BJ (cell line): ENCODE data around the gene PPP1R13B. TPM values are rescaled to one million over a fixed set of nuclear protein-coding genes. Genes with fewer than 3 reads are reported as not detected.
A peak's percentile ranks its signal among the peaks of the same experiment; 100 is the strongest.

ENCODE experiments used
- CTCF ChIA-PET: fragments of 350-600 bp; formaldehyde crosslinking; extraction: SDS; loops from one replicate; lab custom pipeline; 2021; ENCODE audit warnings: antibody characterized with exemption, inconsistent platforms; lab: Yijun Ruan, JAX
- POLR2A ChIA-PET: fragments of 300-600 bp; sonication (Branson Sonifier 250); formaldehyde crosslinking; extraction: SDS; loops from one replicate; lab custom pipeline; 2021; ENCODE audit warnings: antibody characterized with exemption; lab: Charles Lee
- DNase-seq: peaks from one replicate; pipeline ENCODE4 v3.0.0-alpha.2; 2011; ENCODE audit warnings: low read depth
- H3K27me3 ChIP-seq: 2 replicates; pipeline ENCODE4 v1.6.0; 2011; ENCODE audit warnings: low read length; ENCODE audit not compliant: control insufficient read depth, insufficient read depth
- H3K36me3 ChIP-seq: 2 replicates; pipeline ENCODE4 v1.5.1; 2011; ENCODE audit warnings: low read length; ENCODE audit not compliant: control insufficient read depth, insufficient read depth
- H3K4me3 ChIP-seq: 2 replicates; pipeline ENCODE4 v1.5.1; 2011; ENCODE audit warnings: low read depth, mild to moderate bottlenecking, control low read depth, low read length
- polyA minus RNA-seq: library from RNA; depleted of rRNA, polyadenylated mRNA; stranded (reverse); fragments of >200 nt; gene quantifications from 2 replicates; pipeline ENCODE4 v1.2.3, GENCODE V29; 2011; rRNA and poly(A)+ RNA removed
- polyA plus RNA-seq: library from polyadenylated mRNA; depleted of rRNA; stranded (reverse); fragments of >200 nt; gene quantifications from 2 replicates; pipeline ENCODE4 v1.2.3, GENCODE V29; 2011; rRNA removed
- TF ChIP-seq, protein P1 (sequence below): IDR thresholded peaks from 2 replicates; pipeline ENCODE4 v1.5.1; 2011; ENCODE audit warnings: low read depth, mild to moderate bottlenecking, control low read depth, inconsistent platforms, low read length, moderate library complexity; ENCODE audit not compliant: insufficient read depth

PPP1R13B gene, protein sequence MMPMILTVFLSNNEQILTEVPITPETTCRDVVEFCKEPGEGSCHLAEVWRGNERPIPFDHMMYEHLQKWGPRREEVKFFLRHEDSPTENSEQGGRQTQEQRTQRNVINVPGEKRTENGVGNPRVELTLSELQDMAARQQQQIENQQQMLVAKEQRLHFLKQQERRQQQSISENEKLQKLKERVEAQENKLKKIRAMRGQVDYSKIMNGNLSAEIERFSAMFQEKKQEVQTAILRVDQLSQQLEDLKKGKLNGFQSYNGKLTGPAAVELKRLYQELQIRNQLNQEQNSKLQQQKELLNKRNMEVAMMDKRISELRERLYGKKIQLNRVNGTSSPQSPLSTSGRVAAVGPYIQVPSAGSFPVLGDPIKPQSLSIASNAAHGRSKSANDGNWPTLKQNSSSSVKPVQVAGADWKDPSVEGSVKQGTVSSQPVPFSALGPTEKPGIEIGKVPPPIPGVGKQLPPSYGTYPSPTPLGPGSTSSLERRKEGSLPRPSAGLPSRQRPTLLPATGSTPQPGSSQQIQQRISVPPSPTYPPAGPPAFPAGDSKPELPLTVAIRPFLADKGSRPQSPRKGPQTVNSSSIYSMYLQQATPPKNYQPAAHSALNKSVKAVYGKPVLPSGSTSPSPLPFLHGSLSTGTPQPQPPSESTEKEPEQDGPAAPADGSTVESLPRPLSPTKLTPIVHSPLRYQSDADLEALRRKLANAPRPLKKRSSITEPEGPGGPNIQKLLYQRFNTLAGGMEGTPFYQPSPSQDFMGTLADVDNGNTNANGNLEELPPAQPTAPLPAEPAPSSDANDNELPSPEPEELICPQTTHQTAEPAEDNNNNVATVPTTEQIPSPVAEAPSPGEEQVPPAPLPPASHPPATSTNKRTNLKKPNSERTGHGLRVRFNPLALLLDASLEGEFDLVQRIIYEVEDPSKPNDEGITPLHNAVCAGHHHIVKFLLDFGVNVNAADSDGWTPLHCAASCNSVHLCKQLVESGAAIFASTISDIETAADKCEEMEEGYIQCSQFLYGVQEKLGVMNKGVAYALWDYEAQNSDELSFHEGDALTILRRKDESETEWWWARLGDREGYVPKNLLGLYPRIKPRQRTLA
- 2.0 and 3.3 TPM in 2 replicates for polyA plus RNA-seq
- 3.8 and 4.2 TPM in 2 replicates for polyA minus RNA-seq

DNA sequence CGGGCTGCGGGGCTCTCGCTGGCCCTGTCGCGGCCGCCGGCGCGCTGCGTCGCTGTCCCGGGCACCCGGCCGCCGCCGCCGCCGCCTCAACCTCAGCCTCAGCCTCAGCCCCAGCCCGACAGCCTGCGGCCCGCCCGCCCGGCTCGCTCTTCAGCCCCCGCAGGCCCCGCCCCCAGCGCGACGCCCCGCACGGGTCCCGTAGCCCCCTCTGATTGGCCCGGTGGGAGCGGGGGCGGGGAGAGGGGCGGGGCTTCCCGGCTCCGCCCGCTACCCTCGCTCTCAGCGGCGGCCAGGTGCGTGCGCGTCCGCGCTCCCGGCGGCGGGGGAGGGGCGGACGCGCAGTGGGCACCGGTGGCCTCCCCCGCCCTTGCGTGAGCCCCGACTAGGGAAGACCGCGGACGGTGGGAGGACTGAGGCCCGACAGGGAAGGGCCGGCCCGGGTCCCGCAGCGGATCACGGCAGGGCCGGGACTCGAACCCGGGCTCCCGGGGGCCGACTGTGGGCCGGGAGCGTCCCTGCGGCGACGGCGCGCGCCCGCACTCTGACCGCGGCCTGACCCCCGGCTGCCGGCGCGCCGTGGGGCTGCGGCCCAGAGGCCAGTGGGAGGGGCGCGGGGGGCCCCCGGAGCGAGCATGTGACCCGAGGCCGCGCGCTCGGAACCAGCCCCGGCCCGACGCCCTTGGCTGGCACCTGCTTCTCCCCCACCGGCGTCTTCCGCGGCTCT is at the start of gene PPP1R13B:
PPP1R13B (minus strand) TSS at position 125 of the 724 bp plus-strand sequence. CDS start 268 bp downstream, outside the sequence.
- TF ChIP-seq, protein P1, sequence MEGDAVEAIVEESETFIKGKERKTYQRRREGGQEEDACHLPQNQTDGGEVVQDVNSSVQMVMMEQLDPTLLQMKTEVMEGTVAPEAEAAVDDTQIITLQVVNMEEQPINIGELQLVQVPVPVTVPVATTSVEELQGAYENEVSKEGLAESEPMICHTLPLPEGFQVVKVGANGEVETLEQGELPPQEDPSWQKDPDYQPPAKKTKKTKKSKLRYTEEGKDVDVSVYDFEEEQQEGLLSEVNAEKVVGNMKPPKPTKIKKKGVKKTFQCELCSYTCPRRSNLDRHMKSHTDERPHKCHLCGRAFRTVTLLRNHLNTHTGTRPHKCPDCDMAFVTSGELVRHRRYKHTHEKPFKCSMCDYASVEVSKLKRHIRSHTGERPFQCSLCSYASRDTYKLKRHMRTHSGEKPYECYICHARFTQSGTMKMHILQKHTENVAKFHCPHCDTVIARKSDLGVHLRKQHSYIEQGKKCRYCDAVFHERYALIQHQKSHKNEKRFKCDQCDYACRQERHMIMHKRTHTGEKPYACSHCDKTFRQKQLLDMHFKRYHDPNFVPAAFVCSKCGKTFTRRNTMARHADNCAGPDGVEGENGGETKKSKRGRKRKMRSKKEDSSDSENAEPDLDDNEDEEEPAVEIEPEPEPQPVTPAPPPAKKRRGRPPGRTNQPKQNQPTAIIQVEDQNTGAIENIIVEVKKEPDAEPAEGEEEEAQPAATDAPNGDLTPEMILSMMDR, result no peak
- H3K36me3 ChIP-seq, result no peaks in the 10 kb centered on the region
- ChIA-PET CTCF (no interaction called here), POLR2A (no interaction called here)
- DNase-seq, result peak; percentile 19
- peak within 1 kb of the TSS; percentile 89 for H3K4me3 ChIP-seq
- no peaks in the 10 kb centered on the region for H3K27me3 ChIP-seq

DNA sequence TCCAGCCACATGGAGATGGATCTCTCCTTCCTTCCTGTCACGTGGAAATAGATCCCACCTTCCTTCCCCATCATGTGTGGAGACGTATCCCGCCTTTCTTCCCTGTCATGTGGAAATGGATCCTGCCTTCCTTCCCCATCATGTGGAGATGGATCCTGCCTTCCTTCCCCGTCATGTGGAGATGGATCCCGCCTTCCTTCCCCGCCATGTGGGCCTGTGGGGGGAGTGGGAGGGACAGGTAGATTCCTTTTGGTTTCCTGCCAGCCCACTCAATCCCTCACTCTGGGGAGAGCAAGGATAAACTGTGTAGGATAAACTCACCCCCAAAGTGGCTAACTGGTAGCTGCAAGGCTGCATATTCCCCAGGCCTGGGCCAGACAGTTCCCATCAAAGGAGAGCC is 49.2 kb upstream of the PPP1R13B start:
- TF ChIP-seq, protein P1, result no peak
- CTCF ChIA-PET, result interaction anchor here (1.0 kb wide), 1 partner anchor 11 kb away, joined by 3 read pairs; no protein-coding TSS in a partner anchor
- Histone ChIP-seq H3K4me3 (no peak overlapping the region), H3K27me3 (no peaks in the 10 kb centered on the region), H3K36me3 (no peaks in the 10 kb centered on the region)
- DNase-seq, result no peak
- POLR2A ChIA-PET, result no interaction called here

DNA sequence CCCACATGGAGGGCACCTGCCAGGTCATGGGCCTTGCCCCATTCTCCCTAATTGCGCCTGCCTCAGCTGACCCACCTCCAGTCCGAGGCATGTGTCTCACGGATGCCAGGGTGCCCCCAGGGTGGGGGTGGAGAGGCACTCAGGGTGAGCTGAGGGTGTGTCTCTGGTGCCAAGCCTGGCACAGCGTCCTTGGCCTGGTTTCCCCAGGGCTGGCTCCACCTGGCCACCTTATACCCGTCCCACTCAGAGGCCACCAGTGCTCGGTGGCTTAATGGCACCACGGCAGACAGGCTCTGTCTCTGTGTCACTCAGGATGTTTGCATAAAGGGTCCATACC is 47.3 kb upstream of the PPP1R13B start:
- ChIA-PET POLR2A (no interaction called here), CTCF (interaction anchor here (1.2 kb wide), 1 partner anchor 86 kb away, joined by 4 read pairs; no protein-coding TSS in a partner anchor)
- Histone ChIP-seq H3K27me3 (no peaks in the 10 kb centered on the region), H3K4me3 (no peak overlapping the region), H3K36me3 (no peaks in the 10 kb centered on the region)
- DNase-seq, result no peak
- TF ChIP-seq, protein P1, result no peak

DNA sequence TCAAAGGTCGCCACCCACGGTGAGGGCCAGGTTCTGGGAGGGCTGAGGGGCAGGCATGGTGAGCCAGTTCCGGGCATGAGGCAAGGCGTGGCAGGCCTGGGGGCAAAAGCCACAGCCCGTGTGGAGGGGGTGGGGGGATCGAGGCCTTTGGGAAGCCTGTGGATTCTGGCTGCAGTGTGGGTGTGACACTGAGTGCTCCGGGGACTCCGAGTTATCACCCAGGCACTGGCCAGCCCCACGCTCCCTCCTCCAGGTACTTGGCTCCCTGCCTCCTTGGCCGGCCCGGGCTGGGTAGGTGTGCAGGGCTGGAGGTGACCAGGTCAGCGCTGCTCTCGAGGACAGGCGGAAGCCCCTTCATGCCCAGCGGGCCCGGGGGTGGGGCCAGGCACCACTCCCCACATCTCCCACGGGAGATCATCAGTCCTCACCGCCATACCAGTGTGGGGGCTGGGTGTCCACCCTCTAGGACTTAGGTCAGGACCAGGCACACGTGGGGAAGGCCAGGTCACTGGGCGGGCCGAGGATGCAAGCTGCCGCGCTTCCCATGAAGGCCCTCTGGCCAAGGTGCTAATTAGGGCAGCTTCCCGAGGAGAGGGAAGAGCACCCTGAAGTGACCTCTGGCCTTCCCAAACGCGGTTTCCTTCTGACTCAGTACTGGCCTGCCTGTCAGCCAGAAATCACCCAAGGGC is 46.8 kb upstream of the PPP1R13B start:
- POLR2A ChIA-PET, result no interaction called here
- DNase-seq, result no peak
- Histone ChIP-seq H3K36me3 (no peaks in the 10 kb centered on the region), H3K27me3 (no peaks in the 10 kb centered on the region), H3K4me3 (no peak overlapping the region)
- TF ChIP-seq, protein P1, result no peak
- CTCF ChIA-PET, result interaction anchor here (0.6 to 1.2 kb wide), 2 partner anchors 18 to 86 kb away, joined by 3 to 4 read pairs; no protein-coding TSS in a partner anchor
